SK-N-SH treated with all-trans-retinoic acid at 6 μM for 48 hours (cell line): ENCODE results near the gene TPCN1.

Experiments
- BACH2 ChIP-seq: fragments of 250-450 bp; sonication (Bioruptor Pico); IDR thresholded peaks from 2 replicates; pipeline ENCODE4 v1.9.0; 2021; ENCODE audit warnings: mild to moderate bottlenecking, borderline replicate concordance
- CREB5 ChIP-seq: fragments of 250-450 bp; sonication (Bioruptor Pico); IDR thresholded peaks from 2 replicates; pipeline ENCODE4 v1.5.1; 2020; ENCODE audit warnings: low read depth, mild to moderate bottlenecking, moderate library complexity
- ESRRG ChIP-seq: fragments of 250-450 bp; sonication (Bioruptor Pico); IDR thresholded peaks from 2 replicates; pipeline ENCODE4 v1.6.1; 2021; ENCODE audit warnings: mild to moderate bottlenecking
- OSR1 ChIP-seq: fragments of 250-450 bp; sonication (Bioruptor Pico); IDR thresholded peaks from 2 replicates; pipeline ENCODE4 v1.8.0; 2022; ENCODE audit warnings: moderate library complexity, mild to moderate bottlenecking, inconsistent platforms
- PATZ1 ChIP-seq: fragments of 250-450 bp; sonication (Bioruptor Pico); IDR thresholded peaks from 2 replicates; pipeline ENCODE4 v1.8.0; 2020; ENCODE audit warnings: mild to moderate bottlenecking, moderate library complexity, borderline replicate concordance
- PPARA ChIP-seq: fragments of 250-450 bp; sonication (Bioruptor Pico); IDR thresholded peaks from 2 replicates; pipeline ENCODE4 v1.5.0; 2020; ENCODE audit warnings: mild to moderate bottlenecking, borderline replicate concordance
- TOX ChIP-seq: fragments of 250-450 bp; sonication (Bioruptor Pico); IDR thresholded peaks from 2 replicates; pipeline ENCODE4 v1.8.0; 2021; ENCODE audit warnings: mild to moderate bottlenecking, moderate library complexity, borderline replicate concordance
- TSHZ2 ChIP-seq: fragments of 250-450 bp; sonication (Bioruptor Pico); IDR thresholded peaks from 2 replicates; pipeline ENCODE4 v1.5.0; 2020; ENCODE audit warnings: mild to moderate bottlenecking, moderate library complexity
- ZFP3 ChIP-seq: fragments of 250-450 bp; sonication (Bioruptor Pico); IDR thresholded peaks from 2 replicates; pipeline ENCODE4 v1.5.0; 2020; ENCODE audit warnings: mild to moderate bottlenecking, moderate library complexity
- ZFP30 ChIP-seq: fragments of 450-650 bp; formaldehyde crosslinking; IDR thresholded peaks from 2 replicates; pipeline ENCODE4 v1.5.0; 2022; ENCODE audit warnings: mild to moderate bottlenecking, moderate library complexity

- TF ChIP-seq TOX (no peak), PPARA (CRISPR knock-in tag) (no peak), ZFP30 (no peak), TSHZ2 (CRISPR knock-in tag) (no peak), ZFP3 (CRISPR knock-in tag) (no peak), BACH2 (no peak), PATZ1 (CRISPR knock-in tag) (no peak), OSR1 (CRISPR knock-in tag) (no peak), CREB5 (CRISPR knock-in tag) (no peak), ESRRG (CRISPR knock-in tag) (no peak)
Measured at GRCh38 chr12:113276946-113277500, 55.8 kb downstream of the TPCN1 start.
